CD4-positive, alpha-beta T cell treated with Interleukin-6 for 4 hours (primary cell): ENCODE measurements around the gene EFNA3.
A peak's percentile ranks its signal among the peaks of the same experiment; 100 is the strongest.

Experiments used
- DNase-seq: peaks from one replicate; pipeline ENCODE4 v3.0.0-alpha.2; 2020; ENCODE audit warnings: mixed read lengths

The EFNA3 gene

GRCh38 chr1:155068599-155068998, 10.0 kb upstream of the EFNA3 start:
- DNase-seq: no peak

- no peak for DNase-seq
Measured at GRCh38 chr1:155069551-155070157, 9.0 kb upstream of the EFNA3 start.

GRCh38 chr1:155070158-155070621, 8.4 kb upstream of the EFNA3 start:
- DNase-seq: no peak

GRCh38 chr1:155070721-155071569, 7.7 kb upstream of the EFNA3 start:
- peak; percentile 83 for DNase-seq

- DNase-seq: no peak
Measured at GRCh38 chr1:155071701-155072100, 6.9 kb upstream of the EFNA3 start.

- DNase-seq: no peak
Measured at GRCh38 chr1:155072531-155073289, 5.9 kb upstream of the EFNA3 start.

GRCh38 chr1:155073377-155074242, 5.0 kb upstream of the EFNA3 start:
- DNase-seq: no peak

GRCh38 chr1:155075535-155075934, 3.1 kb upstream of the EFNA3 start:
- no peak for DNase-seq

GRCh38 chr1:155076371-155076770, 2.3 kb upstream of the EFNA3 start:
- DNase-seq: no peak

GRCh38 chr1:155077346-155077745, 1.3 kb upstream of the EFNA3 start:
- no peak for DNase-seq

- no peak for DNase-seq
Measured at GRCh38 chr1:155077758-155078445, 735 bp upstream of the EFNA3 start.

GRCh38 chr1:155079210-155079486, 511 bp downstream of the EFNA3 start:
- no peak for DNase-seq

GRCh38 chr1:155079487-155080311, 1.1 kb downstream of the EFNA3 start:
- peak; percentile 54 for DNase-seq

- DNase-seq: peak; percentile 60
Measured at GRCh38 chr1:155080312-155081228, 1.9 kb downstream of the EFNA3 start.

- DNase-seq: peak; percentile 58
Measured at GRCh38 chr1:155081472-155082300, 3.0 kb downstream of the EFNA3 start.

GRCh38 chr1:155082301-155083051, 3.8 kb downstream of the EFNA3 start:
- DNase-seq: peak; percentile 52

- no peak for DNase-seq
Measured at GRCh38 chr1:155083052-155083541, 4.5 kb downstream of the EFNA3 start.
